Measurements from ENCODE around the gene PPL.
"Not testable (repeated sequence)": the region's sequence is repeated elsewhere in the genome, so short reads cannot be mapped to it uniquely, and the experiment has no call there.

Gene PPL

GRCh38 chr16:4913774-4914525 lies 23.0 kb downstream of the PPL start:
- no peak for DNase-seq
- intact Hi-C loops (cut with DNase I), result no loop called here

DNA sequence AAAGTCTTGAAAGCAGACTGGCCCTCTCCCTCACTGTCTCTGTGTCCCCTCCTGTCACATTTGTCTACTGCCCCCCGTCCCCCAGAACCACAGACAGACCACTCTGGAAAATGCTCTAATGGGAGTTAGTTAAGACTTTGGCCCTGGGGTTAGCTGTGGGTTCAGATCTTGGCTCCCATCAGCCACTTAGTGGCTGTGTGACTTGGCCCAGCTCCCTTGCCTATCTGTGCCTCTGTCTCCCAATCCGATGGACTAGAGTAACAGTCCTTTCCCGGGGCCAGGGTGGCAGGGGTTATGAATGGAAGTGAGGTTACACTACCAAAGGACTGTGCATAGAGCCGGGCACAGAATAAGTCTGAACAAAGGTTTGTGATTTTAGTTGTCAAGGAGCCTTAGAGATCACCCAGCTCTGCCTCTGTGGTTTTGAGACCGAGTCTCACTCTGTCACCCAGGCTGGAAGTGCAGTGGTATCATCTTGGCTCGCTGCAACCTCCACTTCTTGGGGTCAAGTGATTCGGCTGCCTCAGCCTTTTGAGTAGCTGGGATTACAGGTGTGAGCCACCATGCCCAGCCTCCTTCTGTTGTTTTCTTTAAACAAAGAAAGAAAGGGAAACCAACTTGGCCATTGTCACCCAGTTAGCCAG lies 23.7 kb downstream of the PPL start:
- no peak for DNase-seq
- intact Hi-C loops (cut with DNase I), result no loop called here

DNA sequence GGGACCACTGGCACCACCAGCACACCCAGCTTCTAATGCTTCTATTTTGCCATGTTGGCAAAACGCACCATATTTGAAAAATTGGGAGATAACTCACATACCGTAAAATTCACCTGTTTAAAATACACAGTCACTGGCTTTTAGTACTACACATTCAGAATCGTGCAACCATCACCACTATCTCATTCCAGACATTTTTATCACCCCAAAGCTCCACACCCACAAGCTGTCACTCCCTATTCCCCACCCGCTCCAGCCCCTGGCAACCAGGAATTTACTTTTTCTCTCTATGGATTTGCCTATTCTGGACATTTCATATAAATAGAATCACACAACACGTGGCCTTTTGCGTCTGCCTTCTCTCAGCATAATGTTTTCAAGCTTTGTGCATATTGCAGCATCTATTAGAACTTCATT lies 25.0 kb downstream of the PPL start:
- intact Hi-C loops (cut with DNase I), result no loop called here
- DNase-seq, result no peak

DNA sequence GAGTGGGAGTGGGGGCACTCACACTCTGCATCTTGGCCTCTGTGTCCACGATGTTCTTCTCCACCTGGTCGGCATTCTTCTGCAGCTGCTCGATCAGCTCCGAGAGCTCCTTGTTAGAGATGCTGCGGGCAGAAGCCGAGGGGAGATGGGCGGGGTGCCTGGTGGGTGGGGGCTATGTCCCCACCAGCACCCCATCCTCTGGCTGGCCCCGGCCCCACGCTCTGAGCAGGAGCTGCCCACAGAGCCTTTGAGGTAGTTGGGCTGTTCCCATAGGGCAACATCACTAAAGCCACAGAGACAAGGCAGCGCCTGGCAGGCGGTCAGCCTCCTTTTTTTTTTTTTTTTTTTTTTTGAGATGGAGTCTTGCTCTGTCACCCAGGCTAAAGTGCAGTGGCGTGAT lies 26.1 kb downstream of the PPL start:
- intact Hi-C loops (cut with DNase I), result no loop called here
- DNase-seq, result no peak

DNA sequence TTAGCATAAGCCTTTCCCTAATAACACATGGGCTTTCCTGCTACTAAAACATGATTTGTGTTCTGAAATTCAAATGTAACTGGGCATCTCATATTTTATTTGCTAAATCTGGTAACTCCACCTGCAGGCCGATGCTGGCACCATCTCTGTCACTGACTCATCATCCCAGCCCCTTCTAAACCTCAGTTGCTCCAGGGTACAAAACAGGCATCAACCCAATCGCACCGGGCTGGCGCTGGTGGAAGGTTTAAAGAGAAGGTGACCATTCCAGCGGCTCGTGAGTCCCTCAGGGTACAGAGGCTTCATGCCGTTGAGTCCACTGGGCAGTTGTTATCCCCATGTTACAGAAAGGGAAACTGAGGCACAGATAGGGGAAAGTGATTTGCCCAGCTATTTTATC lies 27.1 kb downstream of the PPL start:
- DNase-seq, result no peak
- intact Hi-C loops (cut with DNase I), result no loop called here

DNA sequence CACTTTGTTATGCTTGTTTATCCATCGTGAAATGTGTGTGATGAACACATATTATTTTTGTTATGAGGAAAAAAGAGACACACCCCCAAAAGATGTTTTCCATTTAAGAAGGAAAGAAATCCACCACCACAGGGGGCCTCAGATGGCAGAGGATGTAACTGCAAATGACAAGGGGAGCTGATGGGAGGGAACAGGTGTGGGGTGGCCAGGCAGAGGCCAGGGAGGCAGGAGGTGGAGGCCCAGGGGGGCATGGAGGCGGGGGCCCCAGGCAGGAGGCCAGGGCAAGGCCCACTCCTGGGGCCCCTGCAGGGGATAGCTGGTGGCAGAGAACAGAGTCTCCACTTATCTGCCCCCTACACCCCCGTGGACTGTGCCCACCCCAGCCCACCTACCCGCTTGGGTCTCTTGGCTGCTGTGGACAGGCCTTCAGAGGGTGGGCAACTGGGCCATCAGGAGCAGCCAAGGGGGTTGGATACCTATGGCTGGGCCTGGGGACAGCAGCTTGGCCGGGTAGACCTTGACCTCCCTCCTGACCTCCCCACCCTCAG lies 28.0 kb downstream of the PPL start:
- intact Hi-C loops (cut with DNase I), result no loop called here
- no peak for DNase-seq

GRCh38 chr16:4904942-4905615 lies 31.9 kb downstream of the PPL start:
- intact Hi-C loops (cut with DNase I), result no loop called here
- no peak for DNase-seq

DNA sequence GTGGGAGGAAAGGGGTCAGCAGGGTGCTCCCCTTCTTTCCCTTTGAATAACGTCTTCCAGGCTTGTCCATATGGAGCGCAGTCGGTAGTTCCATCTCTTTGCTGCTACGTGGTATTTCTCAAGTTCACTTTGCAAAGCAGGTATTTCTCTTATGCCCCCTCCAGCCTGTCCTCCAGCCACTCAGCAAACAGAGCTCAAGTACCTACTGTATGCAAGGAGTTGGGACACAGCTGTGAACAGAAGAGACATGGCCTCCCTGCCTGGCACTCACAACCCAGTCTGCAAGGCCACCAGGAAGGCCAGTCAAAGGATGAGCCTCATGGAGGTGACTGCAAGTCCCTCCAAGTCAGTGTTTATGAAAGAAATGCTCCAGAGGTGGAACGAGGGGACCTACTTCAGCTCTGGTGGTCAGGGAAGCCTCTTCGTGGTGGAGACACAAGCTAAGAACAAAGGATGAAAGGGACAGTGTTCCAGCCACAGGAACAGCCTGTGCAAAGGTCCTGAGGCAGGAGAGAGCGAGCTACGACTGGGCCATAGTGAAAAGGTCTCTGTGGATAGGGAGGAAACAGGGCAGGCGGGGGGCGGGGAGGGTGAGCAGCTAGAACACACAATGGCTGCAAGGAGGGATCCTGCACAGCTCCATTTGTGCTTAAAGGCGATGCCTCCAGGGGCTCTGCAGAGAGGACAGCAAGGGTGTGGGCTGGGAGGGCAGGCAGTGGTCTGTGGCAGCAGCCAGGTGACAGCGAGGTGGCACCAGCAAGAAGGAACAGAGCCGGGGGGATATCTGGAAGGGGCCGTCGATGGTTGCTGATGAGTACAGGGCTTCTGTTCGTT lies 32.6 kb downstream of the PPL start:
- intact Hi-C loops (cut with DNase I), result no loop called here
- DNase-seq, result no peak

- intact Hi-C loops (cut with DNase I), result no loop called here
- DNase-seq, result no peak
Observed at GRCh38 chr16:4902038-4902437, 34.9 kb downstream of the PPL start.

GRCh38 chr16:4900750-4901149 lies 36.2 kb downstream of the PPL start:
- intact Hi-C loops (cut with DNase I), result no loop called here
- DNase-seq, result no peak

DNA sequence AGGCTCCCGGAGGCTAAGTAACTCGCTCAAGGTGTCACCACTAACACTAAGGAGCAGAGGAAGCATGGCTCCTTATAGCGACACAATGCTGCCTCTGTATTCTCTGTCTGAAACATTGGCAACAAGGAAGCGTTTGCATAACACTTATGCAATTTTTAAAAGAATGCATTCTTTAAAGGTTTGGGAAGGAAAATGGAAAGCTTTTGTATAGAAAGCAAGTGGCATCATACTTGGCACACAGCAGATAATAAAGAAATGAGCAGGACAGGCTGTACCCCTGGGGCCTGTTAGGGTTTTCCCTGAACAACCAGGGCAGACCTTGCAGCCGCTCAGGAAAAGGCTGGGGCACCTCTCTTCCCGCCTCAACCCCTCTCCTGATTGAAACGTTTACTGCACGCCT lies 36.9 kb downstream of the PPL start:
- no peak for DNase-seq
- intact Hi-C loops (cut with DNase I), result no loop called here

- no peak for DNase-seq
- intact Hi-C loops (cut with DNase I), result no loop called here
Observed at GRCh38 chr16:4899474-4899846, 37.5 kb downstream of the PPL start.

GRCh38 chr16:4898811-4899473 lies 38.0 kb downstream of the PPL start:
- DNase-seq, result peak in 1 of 10 donors; percentile 77
- intact Hi-C loops (cut with DNase I), result no loop called here

DNA sequence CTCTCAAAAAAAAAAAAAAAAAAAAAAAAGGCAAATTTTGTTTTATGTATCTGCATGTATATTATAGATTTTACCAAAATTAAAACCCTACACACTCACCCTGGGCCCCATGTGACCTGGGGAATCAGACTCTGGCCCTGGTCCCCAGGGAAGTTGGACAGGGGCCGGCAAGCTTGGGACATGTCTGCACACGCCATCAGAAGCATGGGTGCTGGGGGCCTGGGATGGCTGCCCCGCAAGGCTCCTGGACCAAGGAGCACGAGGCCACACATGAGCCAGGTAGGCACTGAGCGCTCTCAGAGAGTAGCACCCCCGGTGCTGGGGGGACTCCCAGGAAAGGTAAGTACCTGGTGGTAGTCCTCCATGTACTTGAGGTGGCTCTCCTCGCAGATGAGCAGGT lies 39.6 kb downstream of the PPL start:
- no peak for DNase-seq
- intact Hi-C loops (cut with DNase I), result no loop called here

DNA sequence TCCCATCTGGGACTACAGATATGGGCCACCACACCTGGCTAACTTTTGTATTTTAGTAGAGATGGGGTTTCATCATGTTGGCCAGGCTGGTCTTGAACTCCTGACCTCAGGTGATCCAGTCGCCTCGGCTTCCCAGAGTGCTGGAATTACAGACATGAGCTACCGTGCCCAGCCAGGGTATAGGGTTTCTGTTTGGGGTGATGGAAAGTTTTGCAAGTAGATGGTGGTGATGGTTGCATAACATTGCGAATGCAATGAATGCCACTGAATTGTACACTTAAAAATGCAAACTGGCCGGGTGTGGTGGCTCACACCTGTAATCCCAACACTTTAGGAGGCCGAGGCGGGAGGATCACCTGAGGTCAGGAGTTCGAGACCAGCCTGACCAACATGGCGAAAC lies 40.2 kb downstream of the PPL start:
- intact Hi-C loops (cut with DNase I); DNase-seq: not testable (repeated sequence)

GRCh38 chr16:4895366-4895765 lies 41.6 kb downstream of the PPL start:
- intact Hi-C loops (cut with DNase I), result no loop called here
- peak in 1 of 10 donors; percentile 66 for DNase-seq

DNA sequence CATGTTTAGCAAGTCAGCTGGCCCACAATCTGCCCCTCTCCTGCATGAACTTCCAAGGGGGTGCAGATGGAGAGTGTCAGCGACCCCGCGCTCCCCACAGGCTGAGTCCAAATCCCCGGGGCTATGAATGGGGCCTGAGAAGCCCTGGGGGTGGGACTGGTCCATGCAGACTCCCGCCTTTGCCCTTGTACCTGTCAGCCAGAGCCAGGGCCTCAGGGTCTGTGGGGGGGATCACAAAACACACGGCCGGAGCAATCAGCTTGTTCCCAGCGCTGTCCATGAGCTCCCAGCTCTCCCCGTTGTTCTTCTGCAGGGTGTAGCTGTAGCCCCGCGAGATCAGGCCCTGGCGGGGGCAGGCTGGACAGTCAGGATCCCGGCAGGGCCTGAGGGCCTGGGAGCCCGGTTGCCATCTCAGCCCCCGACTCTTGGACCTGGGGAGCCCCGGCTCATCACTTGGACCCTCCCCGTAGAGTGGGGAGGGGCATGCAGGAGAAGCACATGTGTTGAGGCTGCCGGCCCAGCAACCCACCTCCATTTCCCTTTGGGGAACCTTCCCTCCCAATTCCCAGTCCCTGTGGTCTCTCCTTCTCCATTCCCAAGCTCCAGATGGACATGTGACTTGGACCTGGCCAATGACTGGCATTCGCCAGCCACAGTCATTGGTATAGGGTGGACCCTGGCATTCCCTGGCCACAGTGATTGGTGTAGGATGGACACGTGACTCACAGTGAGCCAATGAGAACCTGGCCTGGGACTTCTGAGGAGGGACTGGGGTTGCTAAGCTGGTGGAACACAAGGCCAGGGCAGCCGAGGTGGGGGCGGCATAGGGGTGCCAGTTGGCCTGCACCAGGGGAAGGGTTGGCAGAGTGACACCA lies 42.4 kb downstream of the PPL start:
- peak in 2 of 10 donors; percentile 21 to 70 for DNase-seq
- intact Hi-C loops (cut with DNase I), result no loop called here

DNA sequence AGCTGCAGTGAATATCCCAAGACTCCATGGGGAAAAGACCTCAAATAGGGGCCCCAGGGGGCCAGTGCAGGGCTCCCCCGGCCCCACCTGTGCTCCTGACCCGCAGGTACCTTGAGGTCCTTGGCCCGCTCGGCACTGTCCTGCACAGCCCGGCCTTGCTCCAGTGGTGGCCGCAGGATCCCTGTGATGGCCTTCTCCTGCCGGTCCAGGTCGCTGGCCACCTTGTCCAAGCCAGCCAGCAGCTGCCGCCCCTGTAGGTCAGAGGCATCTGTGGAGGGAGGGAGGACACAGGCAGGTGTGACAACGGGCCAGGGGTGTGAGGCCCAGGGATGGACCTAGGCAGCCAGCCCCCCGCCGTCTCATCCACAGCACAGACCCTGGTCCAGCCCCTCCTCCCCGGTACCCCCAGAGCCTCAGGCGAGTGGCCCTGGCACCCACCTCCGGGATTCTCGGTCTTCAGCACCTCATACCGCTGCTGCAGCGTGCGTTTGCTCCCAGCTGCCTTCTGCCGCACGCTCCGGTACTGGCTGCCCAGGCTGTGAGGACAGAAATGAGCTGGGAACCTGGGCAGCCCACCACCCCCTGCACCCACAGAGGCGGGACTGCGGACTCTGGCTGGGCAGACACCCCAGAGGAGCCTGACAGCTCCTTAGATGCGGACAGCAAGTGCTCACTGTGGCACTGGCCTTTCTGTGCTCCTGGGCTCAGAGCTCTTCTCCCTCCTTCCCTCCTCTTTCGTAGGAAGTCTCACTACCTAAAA lies 43.7 kb downstream of the PPL start:
- intact Hi-C loops (cut with DNase I), result no loop called here
- peak in 1 of 10 donors; percentile 70 for DNase-seq

All from posterior cingulate gyrus (tissue), 11 donors.